ENCODE measurements around the gene IKBKE.

The IKBKE gene

GRCh38 chr1:206512851-206513180 lies 42.5 kb downstream of the IKBKE start:
- Histone ChIP-seq H4K20me1 (ENCODE audit: insufficient read depth, low read length) (no peaks in the 10 kb centered on the region), H3F3A (ENCODE audit: insufficient read depth, low read length) (no peaks in the 10 kb centered on the region), H3K27ac (ENCODE audit: low read depth, low read length, poor library complexity, severe bottlenecking) (no peak overlapping the region), H3K79me2 (ENCODE audit: insufficient read depth, low read length) (no peaks in the 10 kb centered on the region), H3K4me2 (ENCODE audit: low read length) (no peak overlapping the region), H3K4me1 (ENCODE audit: insufficient read depth, low read length, severe bottlenecking) (peaks cover 5% of the 10 kb centered on the region), H3K9ac (ENCODE audit: low read length) (no peak overlapping the region), H3K9me2 (ENCODE audit: low read depth, low read length) (no peaks in the 10 kb centered on the region), H3K27me3 (ENCODE audit: insufficient read depth, low read length) (peaks cover 28% of the 10 kb centered on the region), H2AFZ (ENCODE audit: low read length) (no peak overlapping the region), H3K36me3 (ENCODE audit: insufficient read depth, low read length) (no peaks in the 10 kb centered on the region), H3K9me3 (ENCODE audit: low read length) (no peaks in the 10 kb centered on the region), H3K4me3 (ENCODE audit: low read depth, low read length, poor library complexity, severe bottlenecking) (no peak overlapping the region)
- no peak for TF ChIP-seq EZH2 (IDR thresholded peaks at IDR 0.05; ENCODE audit: borderline replicate concordance, low read length)
- no peak for TF ChIP-seq CTCF (IDR thresholded peaks at IDR 0.05; ENCODE audit: low read length)

GRCh38 chr1:206513312-206514111 lies 43.2 kb downstream of the IKBKE start:
- H3K27ac ChIP-seq (ENCODE audit: low read depth, low read length, poor library complexity, severe bottlenecking) = no peak overlapping the region
- H3K4me1 ChIP-seq (ENCODE audit: insufficient read depth, low read length, severe bottlenecking) = peaks cover 4% of the 10 kb centered on the region
- H3K4me2 ChIP-seq (ENCODE audit: low read length) = no peak overlapping the region
- H2AFZ ChIP-seq (ENCODE audit: low read length) = no peak overlapping the region
- no peak for TF ChIP-seq EZH2 (IDR thresholded peaks at IDR 0.05; ENCODE audit: borderline replicate concordance, low read length)
- no peak for TF ChIP-seq CTCF (IDR thresholded peaks at IDR 0.05; ENCODE audit: low read length)
- no peaks in the 10 kb centered on the region for H4K20me1 ChIP-seq (ENCODE audit: insufficient read depth, low read length)
- no peaks in the 10 kb centered on the region for H3K9me3 ChIP-seq (ENCODE audit: low read length)
- no peaks in the 10 kb centered on the region for H3K36me3 ChIP-seq (ENCODE audit: insufficient read depth, low read length)
- no peaks in the 10 kb centered on the region for H3K79me2 ChIP-seq (ENCODE audit: insufficient read depth, low read length)
- H3K27me3 ChIP-seq (ENCODE audit: insufficient read depth, low read length) = peaks cover 27% of the 10 kb centered on the region
- no peak overlapping the region for H3K4me3 ChIP-seq (ENCODE audit: low read depth, low read length, poor library complexity, severe bottlenecking)
- H3K9ac ChIP-seq (ENCODE audit: low read length) = no peak overlapping the region
- no peaks in the 10 kb centered on the region for H3F3A ChIP-seq (ENCODE audit: insufficient read depth, low read length)
- no peaks in the 10 kb centered on the region for H3K9me2 ChIP-seq (ENCODE audit: low read depth, low read length)

GRCh38 chr1:206514813-206515387 lies 44.6 kb downstream of the IKBKE start:
- H3K9ac ChIP-seq (ENCODE audit: low read length) = no peak overlapping the region
- no peaks in the 10 kb centered on the region for H3F3A ChIP-seq (ENCODE audit: insufficient read depth, low read length)
- H3K9me3 ChIP-seq (ENCODE audit: low read length) = no peaks in the 10 kb centered on the region
- no peaks in the 10 kb centered on the region for H3K36me3 ChIP-seq (ENCODE audit: insufficient read depth, low read length)
- H3K4me2 ChIP-seq (ENCODE audit: low read length) = no peak overlapping the region
- H4K20me1 ChIP-seq (ENCODE audit: insufficient read depth, low read length) = no peaks in the 10 kb centered on the region
- no peak overlapping the region for H3K27ac ChIP-seq (ENCODE audit: low read depth, low read length, poor library complexity, severe bottlenecking)
- H3K9me2 ChIP-seq (ENCODE audit: low read depth, low read length) = no peaks in the 10 kb centered on the region
- no peak overlapping the region for H2AFZ ChIP-seq (ENCODE audit: low read length)
- no peaks in the 10 kb centered on the region for H3K79me2 ChIP-seq (ENCODE audit: insufficient read depth, low read length)
- peaks cover 20% of the 10 kb centered on the region for H3K27me3 ChIP-seq (ENCODE audit: insufficient read depth, low read length)
- TF ChIP-seq EZH2 (IDR thresholded peaks at IDR 0.05; ENCODE audit: borderline replicate concordance, low read length) (no peak), CTCF (IDR thresholded peaks at IDR 0.05; ENCODE audit: low read length) (no peak)
- peaks cover 4% of the 10 kb centered on the region for H3K4me1 ChIP-seq (ENCODE audit: insufficient read depth, low read length, severe bottlenecking)
- H3K4me3 ChIP-seq (ENCODE audit: low read depth, low read length, poor library complexity, severe bottlenecking) = no peak overlapping the region
